Esophagus muscularis mucosa (tissue), 4 donors: ENCODE data around the gene NME8. TPM values are rescaled to one million over a fixed set of nuclear protein-coding genes. Genes with fewer than 3 reads are reported as not detected.

ENCODE experiments used
- DNase-seq: peaks from one replicate; pipeline ENCODE4 v3.0.0-alpha.2; 2017; ENCODE audit errors: extremely low spot score
- H3K27ac ChIP-seq, 4 donors: fragments of 200-600 bp; sonication (generic); replicated peaks in 1 of 4; 1 replicate in 3 of 4; 2 replicates in 1 of 4; pipeline ENCODE4 v1.5.1; 2016 to 2019; ENCODE audit warnings: mild to moderate bottlenecking in 1 of 4
- H3K27me3 ChIP-seq, 4 donors: fragments of 200-600 bp; sonication (generic); one replicate each; pipeline versions ENCODE4 v1.5.1 to v1.6.0; 2016 to 2019
- H3K36me3 ChIP-seq, 4 donors: fragments of 200-600 bp; sonication (generic); one replicate each; pipeline ENCODE4 v1.5.1; 2016 to 2019
- H3K4me1 ChIP-seq, 4 donors: fragments of 200-600 bp; sonication (generic); one replicate each; pipeline ENCODE4 v1.5.1; 2016 to 2019
- H3K4me3 ChIP-seq, 4 donors: fragments of 200-600 bp; sonication (generic); 1 replicate in 2 of 4; 2 replicates in 2 of 4; pipeline ENCODE4 v1.5.1; 2016 to 2019; ENCODE audit warnings: mild to moderate bottlenecking in 4 of 4, moderate library complexity in 1 of 4
- H3K9me3 ChIP-seq, 4 donors: fragments of 200-600 bp; sonication (generic); 1 replicate in 3 of 4; 2 replicates in 1 of 4; pipeline ENCODE4 v1.5.1; 2016 to 2019
- EP300 ChIP-seq: sonication (generic); formaldehyde crosslinking; IDR thresholded peaks from one replicate; pipeline ENCODE4 v1.6.1; 2017; ENCODE audit warnings: antibody characterized with exemption
- POLR2A ChIP-seq: fragments of 450-650 bp; IDR thresholded peaks from one replicate; pipeline ENCODE4 v1.6.1; 2017; ENCODE audit warnings: antibody characterized with exemption, moderate library complexity, mild to moderate bottlenecking, low read depth
- POLR2AphosphoS5 ChIP-seq, 2 donors: sonication (generic); formaldehyde crosslinking; IDR thresholded peaks; one replicate each; pipeline ENCODE4 v1.6.1; 2017; ENCODE audit warnings: antibody characterized with exemption in 2 of 2
- WGBS: methylation state at CpG from one replicate; pipeline ENCODE4 v1.1.5; 2018; 5-methylcytosine and 5-hydroxymethylcytosine counted together
- intact Hi-C: fragments of 100-400 bp; cut with DNase I; formaldehyde crosslinking; loops from one replicate; pipeline ENCODE4 v1.15.1; 2023
- total RNA-seq, 4 donors: library from RNA; depleted of rRNA; stranded (reverse); fragments of >200 nt; gene quantifications; one replicate each; pipeline versions ENCODE4 v1.1.0 to v1.2.1, GENCODE V29; 2016
- TF ChIP-seq, protein P1 (sequence below), 3 experiments: fragments of 200-600 bp in 2 of 3; fragments of 450-650 bp in 1 of 3; sonication (generic) in 2 of 3; IDR thresholded peaks; one replicate each; pipeline ENCODE4 v1.5.1; 2017 to 2019; ENCODE audit warnings: antibody characterized with exemption in 3 of 3, mild to moderate bottlenecking in 2 of 3, moderate library complexity in 1 of 3

The NME8 gene
- total RNA-seq, 4 donors from 2014 or later = 0.57 TPM; not detected in 3

GRCh38 chr7:37916017-37916672, 67.7 kb downstream of the NME8 start:
- no peak for TF ChIP-seq POLR2A
- TF ChIP-seq POLR2AphosphoS5 (IDR thresholded peaks at IDR 0.05) = peak in 1 of 2 donors; percentile 14
- peak overlapping the region; percentile 59 to 72 (median 62) for H3K4me3 ChIP-seq
- WGBS = 4% methylated on average over 55 of the region's 57 CpGs
- H3K4me1 ChIP-seq = peaks cover 17 to 44% (median 40%) of the 10 kb centered on the region in 4 donors
- DNase-seq = no peak
- intact Hi-C loops = no loop called here
- H3K27ac ChIP-seq = peak overlapping the region; percentile 64 to 81 (median 72)
- no peaks in the 10 kb centered on the region for H3K9me3 ChIP-seq
- no peaks in the 10 kb centered on the region for H3K36me3 ChIP-seq
- H3K27me3 ChIP-seq = peaks cover 0 to 21% (median 0%) of the 10 kb centered on the region in 4 donors

DNA sequence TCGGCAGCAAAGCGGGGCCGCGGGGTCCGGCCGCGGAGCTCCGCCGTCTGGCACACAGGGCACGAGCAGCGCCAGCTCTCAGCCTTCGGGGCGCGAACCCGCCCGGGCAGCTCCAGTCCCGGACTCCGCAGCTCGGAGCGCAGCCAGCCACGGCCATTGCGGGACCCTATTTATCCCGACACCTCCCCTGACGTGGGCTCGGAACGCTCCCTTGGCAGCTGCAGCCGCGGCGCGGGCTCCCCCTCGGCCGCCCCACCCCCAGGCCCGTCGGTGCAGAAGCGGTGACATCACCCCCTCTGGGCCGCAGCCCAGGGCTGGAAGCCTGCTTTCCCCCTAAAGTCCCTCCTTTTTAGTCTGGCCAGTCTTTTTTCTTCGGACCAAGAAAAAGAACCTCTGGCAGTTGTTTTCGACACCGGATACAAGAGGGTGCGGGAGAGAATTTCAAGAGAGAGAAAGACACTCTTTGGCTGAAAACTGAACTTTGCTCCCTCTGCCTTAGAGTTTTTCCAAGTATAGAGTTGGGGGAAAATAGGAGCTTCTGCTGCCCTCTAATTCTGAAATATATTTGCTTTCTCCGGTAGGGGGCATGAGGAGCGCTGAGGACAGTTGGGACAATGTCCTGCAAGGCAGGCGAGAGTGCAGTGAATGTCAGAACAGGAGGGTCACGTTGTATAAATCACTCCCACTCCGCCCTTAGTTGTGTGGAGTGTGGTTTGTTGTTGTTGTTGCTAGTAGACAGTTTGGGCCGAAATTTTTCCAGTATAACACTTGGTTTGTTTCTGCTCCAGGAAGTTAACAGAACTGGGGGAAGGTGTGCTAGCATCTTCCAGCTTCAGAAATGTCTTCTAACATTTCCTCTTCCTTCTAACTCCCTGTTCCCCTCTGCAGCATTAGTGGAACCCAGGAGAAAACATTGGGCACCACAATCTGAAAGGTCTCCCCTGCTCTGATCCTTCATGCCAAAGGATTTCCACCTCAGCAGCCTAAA, 68.6 kb downstream of the NME8 start, which contains the start of gene SFRP4:
SFRP4 (minus strand) TSS at position 145 of the 988 bp plus-strand sequence. CDS start 280 bp downstream, outside the sequence.
- peak within 1 kb of the TSS; percentile 59 to 72 (median 62) for H3K4me3 ChIP-seq
- intact Hi-C loops = no loop called here
- TF ChIP-seq, protein P1, sequence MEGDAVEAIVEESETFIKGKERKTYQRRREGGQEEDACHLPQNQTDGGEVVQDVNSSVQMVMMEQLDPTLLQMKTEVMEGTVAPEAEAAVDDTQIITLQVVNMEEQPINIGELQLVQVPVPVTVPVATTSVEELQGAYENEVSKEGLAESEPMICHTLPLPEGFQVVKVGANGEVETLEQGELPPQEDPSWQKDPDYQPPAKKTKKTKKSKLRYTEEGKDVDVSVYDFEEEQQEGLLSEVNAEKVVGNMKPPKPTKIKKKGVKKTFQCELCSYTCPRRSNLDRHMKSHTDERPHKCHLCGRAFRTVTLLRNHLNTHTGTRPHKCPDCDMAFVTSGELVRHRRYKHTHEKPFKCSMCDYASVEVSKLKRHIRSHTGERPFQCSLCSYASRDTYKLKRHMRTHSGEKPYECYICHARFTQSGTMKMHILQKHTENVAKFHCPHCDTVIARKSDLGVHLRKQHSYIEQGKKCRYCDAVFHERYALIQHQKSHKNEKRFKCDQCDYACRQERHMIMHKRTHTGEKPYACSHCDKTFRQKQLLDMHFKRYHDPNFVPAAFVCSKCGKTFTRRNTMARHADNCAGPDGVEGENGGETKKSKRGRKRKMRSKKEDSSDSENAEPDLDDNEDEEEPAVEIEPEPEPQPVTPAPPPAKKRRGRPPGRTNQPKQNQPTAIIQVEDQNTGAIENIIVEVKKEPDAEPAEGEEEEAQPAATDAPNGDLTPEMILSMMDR (IDR thresholded peaks at IDR 0.05) = peak; percentile 46 to 66 (median 58)
- TF ChIP-seq POLR2A = no peak
- 2% methylated on average over 11 of the region's 46 CpGs for WGBS
- H3K9me3 ChIP-seq = no peaks in the 10 kb centered on the region
- no peak for DNase-seq
- H3K4me1 ChIP-seq = peaks cover 21 to 52% (median 48%) of the 10 kb centered on the region in 4 donors
- H3K36me3 ChIP-seq = no peaks in the 10 kb centered on the region
- H3K27me3 ChIP-seq = peaks cover 0 to 24% (median 0%) of the 10 kb centered on the region in 4 donors
- H3K27ac ChIP-seq = peak within 1 kb of the TSS; percentile 64 to 81 (median 72)

DNA sequence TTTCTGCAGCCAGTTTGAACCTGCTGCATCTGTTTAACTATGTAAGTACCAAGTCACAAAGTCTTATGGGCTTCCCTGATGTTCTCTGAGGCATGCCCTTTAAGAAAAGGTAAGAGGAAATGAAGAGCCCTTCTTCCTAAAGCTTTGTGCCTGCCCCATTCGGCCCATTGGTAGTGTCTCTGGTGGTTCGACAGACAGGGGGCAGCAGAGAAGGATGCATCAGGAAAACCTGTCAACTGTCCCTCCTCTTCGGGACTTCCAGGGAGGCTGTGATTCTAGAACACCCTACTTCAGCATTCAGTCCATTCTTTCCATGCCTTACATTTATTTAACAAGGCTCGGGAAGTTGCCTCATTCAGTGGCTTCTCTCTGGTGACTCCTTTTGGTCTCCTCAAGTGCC, 70.1 kb downstream of the NME8 start:
- Histone ChIP-seq H3K36me3 (no peaks in the 10 kb centered on the region), H3K4me1 (peaks cover 22 to 61% (median 57%) of the 10 kb centered on the region in 4 donors), H3K27ac (no peak overlapping the region), H3K27me3 (peaks cover 0 to 24% (median 0%) of the 10 kb centered on the region in 4 donors), H3K4me3 (no peak overlapping the region), H3K9me3 (no peaks in the 10 kb centered on the region)
- DNase-seq = no peak
- 86% methylated on average over 2 of the region's 4 CpGs for WGBS
- intact Hi-C loops = no loop called here
- TF ChIP-seq POLR2AphosphoS5 (IDR thresholded peaks at IDR 0.05) (no peak), POLR2A (no peak), EP300 (no peak)
- TF ChIP-seq, protein P1 (IDR thresholded peaks at IDR 0.05) = no peak

- no peaks in the 10 kb centered on the region for H3K36me3 ChIP-seq
- intact Hi-C loops = no loop called here
- WGBS = 29% methylated on average over 7 of the region's 22 CpGs
- peak within 1 kb of the TSS; percentile 67 to 83 (median 74) for H3K4me3 ChIP-seq
- no peak for TF ChIP-seq POLR2A
- TF ChIP-seq, protein P1 (IDR thresholded peaks at IDR 0.05) = peak in 1 of 3 experiments; percentile 37
- DNase-seq = no peak
- peaks cover 22 to 67% (median 64%) of the 10 kb centered on the region in 4 donors for H3K4me1 ChIP-seq
- H3K27me3 ChIP-seq = peaks cover 0 to 24% (median 0%) of the 10 kb centered on the region in 4 donors
- peaks cover 0 to 4% (median under 1%) of the 10 kb centered on the region in 4 donors for H3K9me3 ChIP-seq
- H3K27ac ChIP-seq = peak within 1 kb of the TSS; percentile 78 to 86 (median 84)
Measured at GRCh38 chr7:37920305-37920848, 72.0 kb downstream of the NME8 start, which contains the start of gene EPDR1. TSS of gene EPDR1 (plus strand) at chr7:37920640. CDS start at chr7:37920940, 300 bp downstream.
